DOHH2 (cell line): ENCODE results near the gene CLEC2A.

ENCODE experiments used
- CTCF ChIP-seq: fragments of 200-600 bp; sonication (generic); IDR thresholded peaks from one replicate; pipeline ENCODE4 v1.5.1; 2014; ENCODE audit warnings: antibody characterized with exemption, mild to moderate bottlenecking, low read depth, low read length; ENCODE audit not compliant: poor library complexity, severe bottlenecking
- EZH2phosphoT487 ChIP-seq: fragments of 200-600 bp; sonication (generic); IDR thresholded peaks from 2 replicates; pipeline ENCODE4 v1.6.1; 2017; ENCODE audit warnings: borderline replicate concordance, mild to moderate bottlenecking, antibody characterized with exemption, low read length, moderate library complexity, mixed read lengths

- TF ChIP-seq CTCF (no peak), EZH2phosphoT487 (no peak)
Observed at GRCh38 chr12:9902539-9903228, 29.5 kb downstream of the CLEC2A start.
